MCF 10A (cell line): ENCODE measurements around the gene DHRS4L2. TPM values are rescaled to one million over a fixed set of nuclear protein-coding genes. Genes with fewer than 3 reads are reported as not detected.
"Not testable (repeated sequence)": the region's sequence is repeated elsewhere in the genome, so short reads cannot be mapped to it uniquely, and the experiment has no call there.

Experiments
- BruUV-seq: library from RNA; stranded (reverse); fragments of 400-500 nt; replicated peaks from 2 replicates; lab custom pipeline; 2021; lab: Mats Ljungman, UMichigan
- CTCF ChIA-PET: fragments of 300-600 bp; sonication (Branson Sonifier 250); formaldehyde crosslinking; extraction: SDS; loops from one replicate; lab custom pipeline; 2021; ENCODE audit warnings: antibody characterized with exemption, inconsistent platforms; lab: Yijun Ruan, JAX
- POLR2A ChIA-PET: fragments of 300-600, 350-650 bp; sonication (Branson Sonifier 250); formaldehyde crosslinking; extraction: SDS; loops from one replicate; lab custom pipeline; 2020; ENCODE audit warnings: antibody characterized with exemption, inconsistent platforms; lab: Yijun Ruan, JAX
- DNase-seq: peaks from one replicate; pipeline ENCODE4 v3.0.0-alpha.2; 2018; ENCODE audit not compliant: unreplicated experiment
- H3K27ac Mint-ChIP-seq: one replicate; pipeline ENCODE4 v1.8.0; 2022; ENCODE audit warnings: mild to moderate bottlenecking, low read depth, mixed read lengths; ENCODE audit not compliant: unreplicated experiment
- H3K27me3 Mint-ChIP-seq: one replicate; pipeline ENCODE4 v1.8.0; 2022; ENCODE audit warnings: mixed read lengths; ENCODE audit not compliant: insufficient read depth, unreplicated experiment
- H3K36me3 Mint-ChIP-seq: one replicate; pipeline ENCODE4 v1.8.0; 2022; ENCODE audit warnings: mild to moderate bottlenecking, moderate library complexity, mixed read lengths; ENCODE audit not compliant: insufficient read depth, unreplicated experiment
- H3K4me1 Mint-ChIP-seq: one replicate; pipeline ENCODE4 v1.8.0; 2022; ENCODE audit warnings: mixed read lengths; ENCODE audit not compliant: insufficient read depth, unreplicated experiment
- H3K4me3 Mint-ChIP-seq: one replicate; pipeline ENCODE4 v1.8.0; 2022; ENCODE audit warnings: mild to moderate bottlenecking, moderate library complexity, mixed read lengths; ENCODE audit not compliant: unreplicated experiment
- H3K9me3 Mint-ChIP-seq: one replicate; pipeline ENCODE4 v1.8.0; 2022; ENCODE audit warnings: mixed read lengths; ENCODE audit not compliant: unreplicated experiment
- intact Hi-C: fragments of 100-400 bp; cut with micrococcal nuclease; formaldehyde crosslinking; loops from 2 replicates; pipeline ENCODE4 v1.14.1; 2022
- total RNA-seq: library from RNA; stranded (reverse); gene quantifications from 2 replicates; pipeline ENCODE4 v1.2.3, GENCODE V29; 2022
- TF ChIP-seq, protein P1 (sequence below): fragments of 200-600 bp; IDR thresholded peaks from one replicate; pipeline ENCODE4 v1.8.0; 2022; ENCODE audit warnings: antibody characterized with exemption, mild to moderate bottlenecking; ENCODE audit not compliant: unreplicated experiment

DHRS4L2 gene
- total RNA-seq, 1 experiment from 2014 or later: 20.8 TPM

- Mint-ChIP-seq H3K4me3 (no peak overlapping the region), H3K27me3 (no peaks in the 10 kb centered on the region), H3K9me3 (no peaks in the 10 kb centered on the region), H3K4me1 (peaks cover 11% of the 10 kb centered on the region), H3K36me3 (no peaks in the 10 kb centered on the region), H3K27ac (no peak overlapping the region)
- ChIA-PET POLR2A (no interaction called here), CTCF (interaction anchor here (0.9 to 1.6 kb wide), 5 partner anchors 11 to 66 kb away, joined by 3 to 6 read pairs (median 3); no protein-coding TSS in a partner anchor)
- TF ChIP-seq, protein P1, sequence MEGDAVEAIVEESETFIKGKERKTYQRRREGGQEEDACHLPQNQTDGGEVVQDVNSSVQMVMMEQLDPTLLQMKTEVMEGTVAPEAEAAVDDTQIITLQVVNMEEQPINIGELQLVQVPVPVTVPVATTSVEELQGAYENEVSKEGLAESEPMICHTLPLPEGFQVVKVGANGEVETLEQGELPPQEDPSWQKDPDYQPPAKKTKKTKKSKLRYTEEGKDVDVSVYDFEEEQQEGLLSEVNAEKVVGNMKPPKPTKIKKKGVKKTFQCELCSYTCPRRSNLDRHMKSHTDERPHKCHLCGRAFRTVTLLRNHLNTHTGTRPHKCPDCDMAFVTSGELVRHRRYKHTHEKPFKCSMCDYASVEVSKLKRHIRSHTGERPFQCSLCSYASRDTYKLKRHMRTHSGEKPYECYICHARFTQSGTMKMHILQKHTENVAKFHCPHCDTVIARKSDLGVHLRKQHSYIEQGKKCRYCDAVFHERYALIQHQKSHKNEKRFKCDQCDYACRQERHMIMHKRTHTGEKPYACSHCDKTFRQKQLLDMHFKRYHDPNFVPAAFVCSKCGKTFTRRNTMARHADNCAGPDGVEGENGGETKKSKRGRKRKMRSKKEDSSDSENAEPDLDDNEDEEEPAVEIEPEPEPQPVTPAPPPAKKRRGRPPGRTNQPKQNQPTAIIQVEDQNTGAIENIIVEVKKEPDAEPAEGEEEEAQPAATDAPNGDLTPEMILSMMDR: no peak
- no TSS peak for BruUV-seq
- DNase-seq: no peak
- intact Hi-C loops: loop anchor here (5.0 kb wide), 1 partner anchor 50 kb away; the partner anchor contains the start of gene DHRS4L2
Measured at GRCh38 chr14:24037658-24038037, 48.9 kb downstream of the DHRS4L2 start.

DNA sequence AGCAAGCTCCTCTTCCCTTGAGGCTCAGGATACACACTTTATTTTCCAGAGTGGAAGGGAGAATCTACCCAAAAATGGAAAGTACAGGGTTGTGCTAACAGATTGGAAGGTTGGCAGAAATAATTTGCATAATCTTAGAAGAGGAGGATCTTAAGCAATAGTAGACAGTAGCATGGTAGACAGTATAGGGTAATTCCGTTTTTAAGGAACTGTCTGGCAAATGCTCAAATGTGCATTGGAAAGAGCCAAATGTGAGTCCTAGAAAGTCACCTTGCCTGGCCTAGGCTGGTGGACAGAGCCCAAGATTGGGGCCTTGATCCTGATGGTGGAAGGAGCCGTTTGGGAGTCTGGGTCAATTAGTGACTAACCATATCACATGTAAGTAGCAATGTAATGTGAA lies 50.0 kb downstream of the DHRS4L2 start:
- intact Hi-C loops: loop anchor here (5.0 kb wide), 1 partner anchor 51 kb away; the partner anchor contains the start of gene DHRS4L2
- CTCF ChIA-PET: interaction anchor here (0.9 to 1.6 kb wide), 4 partner anchors 10 to 67 kb away, joined by 3 to 6 read pairs (median 4); no protein-coding TSS in a partner anchor
- no TSS peak for BruUV-seq

DNA sequence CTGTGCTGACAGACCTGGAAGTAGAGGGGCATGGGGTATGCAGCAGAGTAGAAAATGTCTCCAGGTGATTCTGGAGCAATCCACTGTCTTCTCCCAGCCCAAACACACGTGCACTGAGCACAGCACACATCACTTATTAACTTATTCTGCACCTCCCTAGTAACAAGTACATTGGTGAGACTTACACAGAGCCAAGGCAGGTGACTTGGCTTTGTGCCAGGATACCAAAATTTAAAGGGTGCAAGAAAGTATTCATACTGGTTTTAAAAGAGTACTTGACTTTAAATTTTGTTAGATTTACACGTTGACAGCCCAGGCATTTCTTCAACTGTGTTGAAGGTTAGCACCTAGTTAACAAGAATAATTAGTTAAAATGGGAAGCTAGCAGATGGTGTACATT lies 52.0 kb downstream of the DHRS4L2 start:
- BruUV-seq: no TSS peak
- DNase-seq: no peak

More for the DNA sequence above, 50.0 kb downstream of the DHRS4L2 start:
- DNase-seq: no peak
- Mint-ChIP-seq H3K36me3 (no peaks in the 10 kb centered on the region), H3K27me3 (no peaks in the 10 kb centered on the region), H3K27ac (no peak overlapping the region), H3K9me3 (no peaks in the 10 kb centered on the region), H3K4me1 (peaks cover 11% of the 10 kb centered on the region), H3K4me3 (no peak overlapping the region)
- POLR2A ChIA-PET: no interaction called here
- TF ChIP-seq, protein P1: no peak

DNA sequence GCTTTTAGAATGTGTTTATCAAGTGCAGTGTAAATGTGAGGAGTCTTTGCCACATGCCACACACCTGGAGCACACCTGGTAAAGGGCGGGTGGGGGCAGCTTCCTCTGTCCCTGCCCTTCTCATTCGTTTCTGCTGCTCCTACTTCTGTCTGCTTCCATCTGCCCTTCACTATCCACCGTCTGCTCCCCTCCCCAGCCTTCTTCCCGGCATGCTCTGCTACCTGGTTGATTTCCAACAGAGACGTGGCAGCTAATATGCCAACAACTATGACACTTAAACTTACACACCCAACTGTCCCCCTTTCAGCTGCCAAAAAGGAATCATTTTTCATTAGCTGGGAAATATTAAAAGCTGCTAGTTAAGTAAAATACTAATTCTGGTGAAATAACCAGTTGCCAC lies 54.0 kb downstream of the DHRS4L2 start:
- POLR2A ChIA-PET: interaction anchor here (0.7 kb wide), 1 partner anchor 56 kb away, joined by 3 read pairs; no protein-coding TSS in a partner anchor
- Mint-ChIP-seq H3K27ac (no peak overlapping the region), H3K36me3 (no peaks in the 10 kb centered on the region), H3K27me3 (peaks cover 19% of the 10 kb centered on the region), H3K4me3 (no peak overlapping the region), H3K9me3 (no peaks in the 10 kb centered on the region), H3K4me1 (no peaks in the 10 kb centered on the region)
- TF ChIP-seq, protein P1: no peak
- DNase-seq: no peak
- CTCF ChIA-PET: interaction anchor here (0.6 to 4.2 kb wide), 5 partner anchors 18 to 1070 kb away, joined by 3 to 19 read pairs (median 3); no protein-coding TSS in a partner anchor
- BruUV-seq: no TSS peak
- intact Hi-C loops: no loop called here

More for the DNA sequence above, 52.0 kb downstream of the DHRS4L2 start:
- CTCF ChIA-PET: interaction anchor here (4.2 kb wide), 1 partner anchor 50 kb away, joined by 19 read pairs; no protein-coding TSS in a partner anchor
- Mint-ChIP-seq H3K27ac (no peak overlapping the region), H3K4me3 (no peak overlapping the region), H3K27me3 (peaks cover 8% of the 10 kb centered on the region), H3K4me1 (no peaks in the 10 kb centered on the region), H3K9me3 (no peaks in the 10 kb centered on the region), H3K36me3 (no peaks in the 10 kb centered on the region)
- POLR2A ChIA-PET: no interaction called here
- TF ChIP-seq, protein P1: no peak
- intact Hi-C loops: no loop called here

GRCh38 chr14:24049002-24049401 lies 60.3 kb downstream of the DHRS4L2 start:
- DNase-seq, POLR2A ChIA-PET, BruUV-seq, H3K36me3 Mint-ChIP-seq, H3K27ac Mint-ChIP-seq, H3K9me3 Mint-ChIP-seq, intact Hi-C loops, H3K4me3 Mint-ChIP-seq: not testable (repeated sequence)
- H3K4me1 Mint-ChIP-seq: peaks cover 12% of the 10 kb centered on the region
- CTCF ChIA-PET: interaction anchor here (1.3 to 1.6 kb wide), 2 partner anchors 9 to 11 kb away, joined by 3 read pairs; no protein-coding TSS in a partner anchor
- peaks cover 71% of the 10 kb centered on the region for H3K27me3 Mint-ChIP-seq

DNA sequence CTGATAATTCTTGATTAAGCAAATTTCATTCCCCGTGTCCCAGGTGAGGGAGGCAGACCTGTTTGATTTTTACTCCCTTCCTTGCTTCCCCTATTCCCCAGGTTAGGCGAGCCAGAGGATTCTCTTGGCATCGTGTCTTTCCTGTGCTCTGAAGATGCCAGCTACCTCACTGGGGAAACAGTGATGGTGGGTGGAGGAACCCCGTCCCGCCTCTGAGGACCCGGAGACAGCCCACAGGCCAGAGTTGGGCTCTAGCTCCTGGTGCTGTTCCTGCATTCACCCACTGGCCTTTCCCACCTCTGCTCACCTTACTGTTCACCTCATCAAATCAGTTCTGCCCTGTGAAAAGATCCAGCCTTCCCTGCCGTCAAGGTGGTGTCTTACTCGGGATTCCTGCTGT lies 62.0 kb downstream of the DHRS4L2 start:
- intact Hi-C loops, CTCF ChIA-PET, H3K9me3 Mint-ChIP-seq, H3K27ac Mint-ChIP-seq, POLR2A ChIA-PET, BruUV-seq, DNase-seq, H3K36me3 Mint-ChIP-seq: not testable (repeated sequence)
- H3K4me1 Mint-ChIP-seq: peaks cover 12% of the 10 kb centered on the region
- H3K4me3 Mint-ChIP-seq: peak overlapping the region; percentile 61
- H3K27me3 Mint-ChIP-seq: peaks cover 80% of the 10 kb centered on the region
